Tibial nerve (tissue), 4 donors: Measurements from ENCODE around the gene CCNI.

Experiments
- EP300 ChIP-seq, 2 donors: sonication (generic); formaldehyde crosslinking; IDR thresholded peaks; one replicate each; pipeline ENCODE4 v1.6.1; 2017; ENCODE audit warnings: antibody characterized with exemption in 2 of 2, mild to moderate bottlenecking in 1 of 2
- TF ChIP-seq, protein P1 (sequence below), 5 experiments: fragments of 200-600 bp in 3 of 5; fragments of 450-650 bp in 2 of 5; sonication (generic) in 3 of 5; IDR thresholded peaks; one replicate each; pipeline ENCODE4 v1.5.1; 2016 to 2019; ENCODE audit warnings: antibody characterized with exemption in 5 of 5, mild to moderate bottlenecking in 3 of 5, moderate library complexity in 2 of 5

DNA sequence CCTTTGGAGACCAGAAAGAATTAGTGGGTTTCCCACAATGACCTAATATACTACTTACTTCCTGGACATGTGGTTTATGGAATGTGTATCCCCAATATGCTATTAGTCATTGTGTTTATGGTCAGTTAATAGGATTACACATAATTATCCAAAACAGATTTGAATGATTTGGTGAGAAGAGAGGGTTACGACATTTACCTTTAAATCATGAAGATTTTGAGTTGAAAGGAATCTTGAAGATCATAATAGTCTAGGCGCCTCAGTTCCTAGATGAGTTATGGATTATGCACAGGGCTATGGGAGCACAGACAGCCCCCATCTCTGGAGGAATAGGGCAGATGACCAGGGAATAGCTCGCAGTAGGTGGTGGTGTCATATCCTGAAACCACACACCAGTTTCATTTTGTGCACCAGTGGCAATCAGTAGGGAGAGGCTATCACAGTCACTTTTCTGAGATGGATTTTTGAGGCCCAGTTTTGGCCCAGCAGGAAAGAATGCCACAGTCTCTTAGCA, 64.9 kb downstream of the CCNI start:
- TF ChIP-seq, protein P1, sequence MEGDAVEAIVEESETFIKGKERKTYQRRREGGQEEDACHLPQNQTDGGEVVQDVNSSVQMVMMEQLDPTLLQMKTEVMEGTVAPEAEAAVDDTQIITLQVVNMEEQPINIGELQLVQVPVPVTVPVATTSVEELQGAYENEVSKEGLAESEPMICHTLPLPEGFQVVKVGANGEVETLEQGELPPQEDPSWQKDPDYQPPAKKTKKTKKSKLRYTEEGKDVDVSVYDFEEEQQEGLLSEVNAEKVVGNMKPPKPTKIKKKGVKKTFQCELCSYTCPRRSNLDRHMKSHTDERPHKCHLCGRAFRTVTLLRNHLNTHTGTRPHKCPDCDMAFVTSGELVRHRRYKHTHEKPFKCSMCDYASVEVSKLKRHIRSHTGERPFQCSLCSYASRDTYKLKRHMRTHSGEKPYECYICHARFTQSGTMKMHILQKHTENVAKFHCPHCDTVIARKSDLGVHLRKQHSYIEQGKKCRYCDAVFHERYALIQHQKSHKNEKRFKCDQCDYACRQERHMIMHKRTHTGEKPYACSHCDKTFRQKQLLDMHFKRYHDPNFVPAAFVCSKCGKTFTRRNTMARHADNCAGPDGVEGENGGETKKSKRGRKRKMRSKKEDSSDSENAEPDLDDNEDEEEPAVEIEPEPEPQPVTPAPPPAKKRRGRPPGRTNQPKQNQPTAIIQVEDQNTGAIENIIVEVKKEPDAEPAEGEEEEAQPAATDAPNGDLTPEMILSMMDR (IDR thresholded peaks at IDR 0.05) = no peak
- TF ChIP-seq EP300 (IDR thresholded peaks at IDR 0.05) = no peak
